ENCODE measurements around the gene LPIN3. TPM values are rescaled to one million over a fixed set of nuclear protein-coding genes. Genes with fewer than 3 reads are reported as not detected.

Gene LPIN3
- total and polyA plus RNA-seq, 12 donors: 1.8 to 49.7 (median 9.7) TPM

DNA sequence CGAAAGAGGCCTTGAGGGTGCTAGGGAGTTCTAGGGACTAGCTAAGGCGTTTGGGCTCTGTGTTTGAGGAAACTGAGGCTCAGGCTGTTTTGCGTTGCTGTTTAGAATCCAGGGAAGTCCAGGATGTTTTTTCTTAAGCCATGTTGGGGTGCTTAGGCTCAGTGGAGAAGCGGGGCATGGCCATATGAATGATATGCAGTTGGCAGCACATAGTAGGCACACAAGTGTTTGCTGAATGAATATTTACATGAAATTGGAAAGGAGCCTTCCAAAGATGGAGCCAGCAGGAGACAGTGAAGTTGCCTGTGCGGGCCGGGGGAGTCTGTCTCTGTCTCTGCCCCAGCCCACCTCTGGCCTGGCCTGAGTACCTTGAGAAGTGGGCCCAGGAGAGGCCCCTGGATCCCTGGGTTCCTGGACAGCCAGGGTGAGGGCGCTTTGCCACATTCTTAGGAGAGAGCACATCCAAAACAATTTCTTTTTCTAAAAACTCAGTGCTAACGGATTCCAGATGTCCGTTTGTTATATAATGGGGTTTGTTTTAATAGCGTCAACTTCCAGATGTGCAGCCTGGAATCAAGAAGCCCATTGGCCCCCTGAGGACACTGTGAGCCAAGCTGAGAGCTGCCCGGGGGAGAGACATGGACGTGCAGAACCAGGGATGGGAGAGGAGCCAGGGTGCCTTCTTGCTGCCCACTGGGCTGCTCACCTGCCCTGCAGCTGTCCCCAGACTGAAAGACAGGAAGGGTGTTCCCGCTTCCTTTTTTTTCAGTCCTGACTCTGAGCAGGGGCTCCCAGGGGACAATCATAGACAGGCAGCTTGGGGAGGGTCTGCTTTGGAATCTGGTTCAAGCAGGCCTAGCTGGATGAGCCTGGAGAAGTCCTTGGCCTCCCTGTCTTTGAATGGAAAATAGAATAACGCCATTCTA lies 46.1 kb downstream of the LPIN3 start:
- Histone ChIP-seq H3K36me3 (replicated peaks in 1 of 2) (no peaks in the 10 kb centered on the region), H3K4me1 (replicated peaks in 1 of 2) (peaks cover 0 to 11% of the 10 kb centered on the region in 2 donors), H3K9me3 (replicated peaks in 1 of 3) (no peaks in the 10 kb centered on the region), H3K27me3 (no peaks in the 10 kb centered on the region), H3K4me3 (no peak overlapping the region), H3K27ac (no peak overlapping the region)
- 63 to 76% (median 71%) methylated on average over 11 to 14 of the region's 14 CpGs for WGBS, 4 donors
- no peak for DNase-seq
- intact Hi-C loops (cut with DNase I): no loop called here
- no peak for TF ChIP-seq POLR2A (IDR thresholded peaks at IDR 0.05)
- TF ChIP-seq, protein P1, sequence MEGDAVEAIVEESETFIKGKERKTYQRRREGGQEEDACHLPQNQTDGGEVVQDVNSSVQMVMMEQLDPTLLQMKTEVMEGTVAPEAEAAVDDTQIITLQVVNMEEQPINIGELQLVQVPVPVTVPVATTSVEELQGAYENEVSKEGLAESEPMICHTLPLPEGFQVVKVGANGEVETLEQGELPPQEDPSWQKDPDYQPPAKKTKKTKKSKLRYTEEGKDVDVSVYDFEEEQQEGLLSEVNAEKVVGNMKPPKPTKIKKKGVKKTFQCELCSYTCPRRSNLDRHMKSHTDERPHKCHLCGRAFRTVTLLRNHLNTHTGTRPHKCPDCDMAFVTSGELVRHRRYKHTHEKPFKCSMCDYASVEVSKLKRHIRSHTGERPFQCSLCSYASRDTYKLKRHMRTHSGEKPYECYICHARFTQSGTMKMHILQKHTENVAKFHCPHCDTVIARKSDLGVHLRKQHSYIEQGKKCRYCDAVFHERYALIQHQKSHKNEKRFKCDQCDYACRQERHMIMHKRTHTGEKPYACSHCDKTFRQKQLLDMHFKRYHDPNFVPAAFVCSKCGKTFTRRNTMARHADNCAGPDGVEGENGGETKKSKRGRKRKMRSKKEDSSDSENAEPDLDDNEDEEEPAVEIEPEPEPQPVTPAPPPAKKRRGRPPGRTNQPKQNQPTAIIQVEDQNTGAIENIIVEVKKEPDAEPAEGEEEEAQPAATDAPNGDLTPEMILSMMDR (IDR thresholded peaks at IDR 0.05): no peak

DNA sequence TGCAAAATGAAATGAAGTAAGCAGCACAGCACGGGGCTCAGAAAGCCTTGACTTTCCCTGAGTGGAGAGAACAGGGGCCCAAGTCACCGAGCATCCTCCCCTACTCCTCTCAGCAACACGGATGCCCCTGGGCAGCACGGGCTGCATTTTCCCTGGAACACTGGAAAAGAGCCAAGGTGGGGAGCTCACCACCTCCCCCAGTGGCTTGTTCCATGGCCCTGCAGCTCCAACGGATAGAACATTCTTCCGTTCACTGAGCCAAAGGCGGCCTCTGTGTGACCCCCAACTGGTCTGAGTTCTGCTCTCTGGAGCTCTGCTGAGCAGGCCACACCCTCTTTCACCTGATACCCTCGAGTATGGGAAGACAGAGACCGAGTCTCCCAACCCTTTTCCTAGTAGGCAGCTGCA lies 46.8 kb downstream of the LPIN3 start:
- no peak for DNase-seq
- no peak for TF ChIP-seq POLR2A (IDR thresholded peaks at IDR 0.05)
- TF ChIP-seq, protein P1 (IDR thresholded peaks at IDR 0.05): no peak
- Histone ChIP-seq H3K4me3 (no peak overlapping the region), H3K36me3 (replicated peaks in 1 of 2) (no peaks in the 10 kb centered on the region), H3K4me1 (replicated peaks in 1 of 2) (peaks cover 0 to 5% of the 10 kb centered on the region in 2 donors), H3K27me3 (no peaks in the 10 kb centered on the region), H3K27ac (no peak overlapping the region), H3K9me3 (replicated peaks in 1 of 3) (no peaks in the 10 kb centered on the region)
- WGBS, 4 donors: 57 to 75% (median 61%) methylated on average over 9 of the region's 9 CpGs
- intact Hi-C loops (cut with DNase I): no loop called here

DNA sequence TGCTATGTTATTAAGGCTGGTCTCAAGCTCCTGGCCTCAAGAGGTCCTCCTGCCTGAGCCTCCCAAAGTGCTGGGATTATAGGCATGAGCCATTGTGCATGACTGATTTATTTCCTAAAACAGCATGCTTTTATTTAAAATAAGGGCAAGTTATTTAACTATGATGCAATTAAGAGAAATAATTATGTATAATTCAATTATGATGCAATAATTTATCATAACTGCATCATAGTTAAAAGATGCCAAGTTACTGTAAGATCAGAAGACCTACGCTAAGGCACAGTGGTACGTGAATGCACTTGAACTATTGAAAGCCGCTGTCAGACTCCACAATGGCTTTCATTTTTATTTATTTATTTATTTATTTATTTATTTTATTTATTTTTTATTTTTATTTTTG lies 50.3 kb downstream of the LPIN3 start:
- no peak for TF ChIP-seq POLR2A (IDR thresholded peaks at IDR 0.05)
- TF ChIP-seq, protein P1 (IDR thresholded peaks at IDR 0.05): no peak
- H3K36me3 ChIP-seq (replicated peaks in 1 of 2): no peaks in the 10 kb centered on the region
- intact Hi-C loops (cut with DNase I): no loop called here
- WGBS, 4 donors: 93 to 99% (median 96%) methylated on average over 3 of the region's 3 CpGs
- H3K9me3 ChIP-seq (replicated peaks in 1 of 3): no peaks in the 10 kb centered on the region
- no peak for DNase-seq
- no peak overlapping the region for H3K27ac ChIP-seq
- H3K4me1 ChIP-seq (replicated peaks in 1 of 2): no peaks in the 10 kb centered on the region
- no peaks in the 10 kb centered on the region for H3K27me3 ChIP-seq
- no peak overlapping the region for H3K4me3 ChIP-seq

DNA sequence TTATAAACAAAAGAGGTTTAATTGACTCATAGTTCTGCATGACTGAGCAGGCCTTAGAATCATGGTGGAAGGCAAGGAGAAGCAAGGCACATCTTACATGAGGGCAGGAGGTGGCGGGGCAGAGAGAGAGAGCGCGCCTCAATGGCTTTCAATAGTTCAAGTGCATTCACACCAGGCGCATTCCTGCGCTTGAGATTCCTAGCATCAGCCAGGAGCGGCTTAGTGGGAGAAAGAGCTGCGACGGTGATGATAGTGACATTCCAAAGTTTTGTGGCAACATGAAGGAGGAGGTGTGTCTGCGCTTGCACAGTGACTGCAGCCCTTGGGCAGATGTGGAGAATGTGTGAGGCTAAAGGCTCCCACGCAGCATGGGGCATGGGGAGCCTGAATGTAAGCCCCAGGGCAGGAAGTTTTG lies 51.0 kb downstream of the LPIN3 start:
- no peak overlapping the region for H3K4me3 ChIP-seq
- no peaks in the 10 kb centered on the region for H3K36me3 ChIP-seq (replicated peaks in 1 of 2)
- no peak for DNase-seq
- peak overlapping the region in 2 of 5 donors; percentile 10 to 72 for H3K27ac ChIP-seq
- intact Hi-C loops (cut with DNase I): no loop called here
- H3K27me3 ChIP-seq: no peaks in the 10 kb centered on the region
- no peaks in the 10 kb centered on the region for H3K9me3 ChIP-seq (replicated peaks in 1 of 3)
- H3K4me1 ChIP-seq (replicated peaks in 1 of 2): no peaks in the 10 kb centered on the region
- TF ChIP-seq POLR2A (IDR thresholded peaks at IDR 0.05): no peak
- TF ChIP-seq, protein P1 (IDR thresholded peaks at IDR 0.05): no peak
- WGBS, 4 donors: 95 to 97% (median 96%) methylated on average over 10 of the region's 10 CpGs
